HepG2 (cell line): ENCODE data around the gene ZFYVE28. TPM values are rescaled to one million over a fixed set of nuclear protein-coding genes. Genes with fewer than 3 reads are reported as not detected.

ENCODE experiments used
- ATAC-seq: fragments of 200-7000 bp; cut with Tn5 transposase; 3 replicates; pipeline ENCODE4 v1.9.1; 2020; ENCODE audit warnings: mild to moderate bottlenecking, moderate library complexity
- BruUV-seq: library from RNA; stranded (reverse); fragments of 400-500 nt; replicated peaks from 2 replicates; lab custom pipeline; 2021; lab: Mats Ljungman, UMichigan
- CTCF ChIA-PET: fragments of 300-600 bp; formaldehyde crosslinking; extraction: SDS; loops from one replicate; lab custom pipeline; 2021; ENCODE audit warnings: low total read pairs, inconsistent platforms, low intra/inter-chr PET ratio; lab: Yijun Ruan, JAX
- POLR2A ChIA-PET: fragments of 350-600 bp; sonication (Branson Sonifier 250); formaldehyde crosslinking; loops from one replicate; lab custom pipeline; 2020; ENCODE audit warnings: antibody characterized with exemption, inconsistent platforms; lab: Yijun Ruan, JAX
- DNase-seq: peaks from one replicate; pipeline ENCODE4 v3.0.0-alpha.2; 2015; ENCODE audit warnings: low spot score
- FAIRE-seq: peaks from 3 replicates; lab custom pipeline; 2011; peaks lifted over from hg19 to GRCh38; lab: Jason Lieb, UNC
- H2AFZ ChIP-seq: one replicate; pipeline ENCODE4 v1.6.1; 2011; ENCODE audit warnings: low read length, inconsistent platforms
- H3K27ac ChIP-seq: fragments of 300-600 bp; 3 replicates; pipeline ENCODE4 v1.8.0; 2011; ENCODE audit warnings: mixed run types, mild to moderate bottlenecking, mixed read lengths, low read length, inconsistent platforms; ENCODE audit not compliant: insufficient read depth; ENCODE audit errors: extremely low read length
- H3K27me3 ChIP-seq, 2 experiments: fragments of 200-600 bp in 1 of 2; 2 replicates in 1 of 2; 3 replicates in 1 of 2; pipeline versions ENCODE4 v1.6.0 to v1.8.0; 2011; ENCODE audit warnings: low read length in 2 of 2, mild to moderate bottlenecking in 2 of 2, moderate library complexity in 2 of 2, inconsistent platforms in 1 of 2; ENCODE audit not compliant: insufficient read depth in 2 of 2, control insufficient read depth in 1 of 2
- H3K36me3 ChIP-seq, 2 experiments: fragments of 200-600 bp in 1 of 2; replicated peaks in 1 of 2; 2 replicates in 1 of 2; 3 replicates in 1 of 2; pipeline versions ENCODE4 v1.5.1 to v1.8.0; 2011; ENCODE audit warnings: low read length in 2 of 2, inconsistent platforms in 1 of 2; ENCODE audit not compliant: insufficient read depth in 2 of 2, control insufficient read depth in 1 of 2
- H3K4me1 ChIP-seq: 2 replicates; pipeline ENCODE4 v1.5.1; 2012; ENCODE audit warnings: low read length, inconsistent platforms; ENCODE audit not compliant: insufficient read depth
- H3K4me2 ChIP-seq: 2 replicates; pipeline ENCODE4 v1.6.0; 2011; ENCODE audit warnings: low read depth, low read length, inconsistent platforms
- H3K4me3 ChIP-seq, 3 experiments: fragments of 200-600 bp in 1 of 3; sonication (generic), shearing (Covaris generic) in 1 of 3; replicated peaks in 1 of 3; 2 replicates each; pipeline ENCODE4 v1.5.1; 2011 to 2016; ENCODE audit warnings: low read length in 3 of 3, inconsistent platforms in 2 of 3, low read depth in 2 of 3, mild to moderate bottlenecking in 2 of 3, control low read depth in 1 of 3, mixed read lengths in 1 of 3; ENCODE audit not compliant: insufficient read depth in 1 of 3
- H3K79me2 ChIP-seq: one replicate; pipeline ENCODE4 v1.6.1; 2011; ENCODE audit warnings: low read length, inconsistent platforms; ENCODE audit not compliant: insufficient read depth
- H3K9ac ChIP-seq: 2 replicates; pipeline ENCODE4 v1.6.0; 2011; ENCODE audit warnings: mild to moderate bottlenecking, low read depth, low read length, inconsistent platforms; ENCODE audit not compliant: insufficient read depth
- H3K9me3 ChIP-seq: 2 replicates; pipeline ENCODE4 v1.5.1; 2012; ENCODE audit warnings: mild to moderate bottlenecking, low read length
- H4K20me1 ChIP-seq: 2 replicates; pipeline ENCODE4 v1.6.0; 2011; ENCODE audit warnings: inconsistent platforms, mild to moderate bottlenecking, low read length, moderate library complexity; ENCODE audit not compliant: insufficient read depth
- AHDC1 ChIP-seq: sonication (generic); formaldehyde crosslinking; IDR thresholded peaks from 2 replicates; pipeline ENCODE4 v1.5.1; 2020; ENCODE audit warnings: mild to moderate bottlenecking, missing genetic modification reagents, borderline replicate concordance
- ETV5 ChIP-seq: IDR thresholded peaks from 2 replicates; pipeline ENCODE4 v1.6.1; 2018; ENCODE audit warnings: missing biosample characterization, missing genetic modification reagents, inconsistent platforms, borderline replicate concordance
- MIER2 ChIP-seq: IDR thresholded peaks from 2 replicates; pipeline ENCODE4 v1.6.1; 2016; ENCODE audit warnings: missing biosample characterization, missing genetic modification reagents
- MTA3 ChIP-seq: sonication (generic); formaldehyde crosslinking; IDR thresholded peaks from 2 replicates; pipeline ENCODE4 v1.4.0; 2020; ENCODE audit warnings: missing genetic modification reagents
- NONO ChIP-seq, 2 experiments: fragments of 450-650 bp in 1 of 2; sonication (generic) in 1 of 2; formaldehyde crosslinking in 1 of 2; IDR thresholded peaks in 1 of 2; conservative IDR thresholded peaks in 1 of 2; 2 replicates each; pipeline versions ENCODE4 v1.6.1 to v1.8.0; 2017 to 2022; ENCODE audit warnings: mild to moderate bottlenecking in 1 of 2, missing genetic modification reagents in 1 of 2, moderate library complexity in 1 of 2
- YEATS4 ChIP-seq: sonication (generic); formaldehyde crosslinking; IDR thresholded peaks from 2 replicates; pipeline ENCODE4 v1.4.0; 2020; ENCODE audit warnings: missing genetic modification reagents, borderline replicate concordance
- ZNF30 ChIP-seq: sonication (generic); formaldehyde crosslinking; IDR thresholded peaks from 2 replicates; pipeline ENCODE4 v1.5.0; 2020; ENCODE audit warnings: mild to moderate bottlenecking, missing genetic modification reagents
- WGBS: methylation state at CpG from one replicate; pipeline ENCODE4 v1.1.6; 2017; ENCODE audit warnings: low lambda C conversion rate; 5-methylcytosine and 5-hydroxymethylcytosine counted together
- in situ Hi-C: cut with HindIII; loops from 2 replicates; pipeline ENCODE4 v1.10.0; 2017; ENCODE audit warnings: low pct_unique_long_range_greater_than_20kb; ENCODE audit not compliant: extremely low pct_ligation_motif_present
- intact Hi-C: fragments of 100-400 bp; cut with micrococcal nuclease; formaldehyde crosslinking; loops from one replicate; pipeline ENCODE4 v1.10.0; 2022; ENCODE audit not compliant: unreplicated experiment
- polyA plus RNA-seq, 8 experiments: library from polyadenylated mRNA; depleted of rRNA in 3 of 8; stranded (reverse) in 7 of 8; unstranded in 1 of 8; fragments of >200 nt; fragmentation: Illumina TruSeq in 4 of 8; extraction: Trizol in 4 of 8; gene quantifications; 2 replicates each; pipeline versions ENCODE4 v1.2.1 to v1.2.3, GENCODE V29; 2011 to 2016; ENCODE audit warnings: low read depth in 4 of 8, missing spikeins in 1 of 8, mixed read lengths in 1 of 8; ENCODE audit not compliant: insufficient read depth in 1 of 8
- total RNA-seq, 5 experiments: library from RNA; depleted of rRNA; stranded (reverse); fragments of >200 nt; fragmentation: Illumina TruSeq; extraction: Trizol; gene quantifications; 2 replicates each; pipeline ENCODE4 v1.2.3, GENCODE V29; 2016; ENCODE audit warnings: low read depth in 1 of 5
- TF ChIP-seq, protein P1 (sequence below): sonication (generic); formaldehyde crosslinking; IDR thresholded peaks from 2 replicates; pipeline ENCODE4 v1.4.0; 2020; ENCODE audit warnings: missing genetic modification reagents
- TF ChIP-seq, protein P2 (sequence below): sonication (generic); formaldehyde crosslinking; IDR thresholded peaks from 2 replicates; pipeline ENCODE4 v1.4.0; 2020; ENCODE audit warnings: mild to moderate bottlenecking, missing genetic modification reagents

ZFYVE28 gene
- total and polyA plus RNA-seq, 2 of the 13 experiments (the other 11 are each of a cell fraction or from before 2014, with no cell fraction given), result 0.12 to 0.22 TPM

DNA sequence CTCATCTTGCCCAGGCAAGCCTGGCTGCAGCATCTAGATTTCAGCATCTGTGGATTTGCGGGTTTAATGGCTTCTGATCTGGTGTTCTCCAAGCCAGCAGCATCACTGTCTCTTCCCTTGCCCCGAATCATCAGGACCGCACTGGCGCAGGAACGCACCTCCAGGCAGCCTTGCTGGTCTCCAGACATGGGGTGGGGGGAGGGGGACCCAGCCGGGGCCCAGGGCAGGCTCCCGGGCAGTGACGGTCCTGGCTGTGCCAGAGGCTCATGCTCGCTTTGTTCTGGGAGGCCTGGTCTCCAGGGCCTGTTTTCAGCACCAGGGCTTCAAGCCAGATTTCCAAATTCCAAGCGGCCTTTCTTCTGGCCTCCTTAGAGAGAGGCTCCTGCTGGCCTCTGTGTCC lies 5.2 kb upstream of the ZFYVE28 start:
- H3K9me3 ChIP-seq, result no peaks in the 10 kb centered on the region
- ChIA-PET CTCF (no interaction called here), POLR2A (no interaction called here)
- H3K4me3 ChIP-seq, result no peak overlapping the region
- H3K9ac ChIP-seq, result no peak overlapping the region
- FAIRE-seq (no peak), DNase-seq (no peak), ATAC-seq (no peak)
- H3K4me1 ChIP-seq, result peaks cover 22% of the 10 kb centered on the region
- no peaks in the 10 kb centered on the region for H3K79me2 ChIP-seq
- no peak overlapping the region for H3K4me2 ChIP-seq
- intact Hi-C loops, result no loop called here
- peaks cover 3% of the 10 kb centered on the region; the same call in 1 of the 2 replicates for H4K20me1 ChIP-seq
- in situ Hi-C loops, result no loop called here
- no peak overlapping the region for H3K27ac ChIP-seq
- H2AFZ ChIP-seq, result no peak overlapping the region
- no peak for TF ChIP-seq NONO (IDR thresholded peaks at IDR 0.05)
- no peak for TF ChIP-seq NONO (CRISPR knock-in tag; conservative IDR thresholded peaks at IDR 0.05)
- no peak for TF ChIP-seq MIER2
- TF ChIP-seq ETV5 (CRISPR knock-in tag), result no peak
- no peak for TF ChIP-seq AHDC1 (CRISPR knock-in tag)
- TF ChIP-seq, protein P1, sequence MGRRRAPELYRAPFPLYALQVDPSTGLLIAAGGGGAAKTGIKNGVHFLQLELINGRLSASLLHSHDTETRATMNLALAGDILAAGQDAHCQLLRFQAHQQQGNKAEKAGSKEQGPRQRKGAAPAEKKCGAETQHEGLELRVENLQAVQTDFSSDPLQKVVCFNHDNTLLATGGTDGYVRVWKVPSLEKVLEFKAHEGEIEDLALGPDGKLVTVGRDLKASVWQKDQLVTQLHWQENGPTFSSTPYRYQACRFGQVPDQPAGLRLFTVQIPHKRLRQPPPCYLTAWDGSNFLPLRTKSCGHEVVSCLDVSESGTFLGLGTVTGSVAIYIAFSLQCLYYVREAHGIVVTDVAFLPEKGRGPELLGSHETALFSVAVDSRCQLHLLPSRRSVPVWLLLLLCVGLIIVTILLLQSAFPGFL (CRISPR knock-in tag), result no peak
- TF ChIP-seq MTA3 (CRISPR knock-in tag), result no peak
- no peak for TF ChIP-seq YEATS4 (CRISPR knock-in tag)
- no peak for TF ChIP-seq ZNF30 (CRISPR knock-in tag)
- TF ChIP-seq, protein P2, sequence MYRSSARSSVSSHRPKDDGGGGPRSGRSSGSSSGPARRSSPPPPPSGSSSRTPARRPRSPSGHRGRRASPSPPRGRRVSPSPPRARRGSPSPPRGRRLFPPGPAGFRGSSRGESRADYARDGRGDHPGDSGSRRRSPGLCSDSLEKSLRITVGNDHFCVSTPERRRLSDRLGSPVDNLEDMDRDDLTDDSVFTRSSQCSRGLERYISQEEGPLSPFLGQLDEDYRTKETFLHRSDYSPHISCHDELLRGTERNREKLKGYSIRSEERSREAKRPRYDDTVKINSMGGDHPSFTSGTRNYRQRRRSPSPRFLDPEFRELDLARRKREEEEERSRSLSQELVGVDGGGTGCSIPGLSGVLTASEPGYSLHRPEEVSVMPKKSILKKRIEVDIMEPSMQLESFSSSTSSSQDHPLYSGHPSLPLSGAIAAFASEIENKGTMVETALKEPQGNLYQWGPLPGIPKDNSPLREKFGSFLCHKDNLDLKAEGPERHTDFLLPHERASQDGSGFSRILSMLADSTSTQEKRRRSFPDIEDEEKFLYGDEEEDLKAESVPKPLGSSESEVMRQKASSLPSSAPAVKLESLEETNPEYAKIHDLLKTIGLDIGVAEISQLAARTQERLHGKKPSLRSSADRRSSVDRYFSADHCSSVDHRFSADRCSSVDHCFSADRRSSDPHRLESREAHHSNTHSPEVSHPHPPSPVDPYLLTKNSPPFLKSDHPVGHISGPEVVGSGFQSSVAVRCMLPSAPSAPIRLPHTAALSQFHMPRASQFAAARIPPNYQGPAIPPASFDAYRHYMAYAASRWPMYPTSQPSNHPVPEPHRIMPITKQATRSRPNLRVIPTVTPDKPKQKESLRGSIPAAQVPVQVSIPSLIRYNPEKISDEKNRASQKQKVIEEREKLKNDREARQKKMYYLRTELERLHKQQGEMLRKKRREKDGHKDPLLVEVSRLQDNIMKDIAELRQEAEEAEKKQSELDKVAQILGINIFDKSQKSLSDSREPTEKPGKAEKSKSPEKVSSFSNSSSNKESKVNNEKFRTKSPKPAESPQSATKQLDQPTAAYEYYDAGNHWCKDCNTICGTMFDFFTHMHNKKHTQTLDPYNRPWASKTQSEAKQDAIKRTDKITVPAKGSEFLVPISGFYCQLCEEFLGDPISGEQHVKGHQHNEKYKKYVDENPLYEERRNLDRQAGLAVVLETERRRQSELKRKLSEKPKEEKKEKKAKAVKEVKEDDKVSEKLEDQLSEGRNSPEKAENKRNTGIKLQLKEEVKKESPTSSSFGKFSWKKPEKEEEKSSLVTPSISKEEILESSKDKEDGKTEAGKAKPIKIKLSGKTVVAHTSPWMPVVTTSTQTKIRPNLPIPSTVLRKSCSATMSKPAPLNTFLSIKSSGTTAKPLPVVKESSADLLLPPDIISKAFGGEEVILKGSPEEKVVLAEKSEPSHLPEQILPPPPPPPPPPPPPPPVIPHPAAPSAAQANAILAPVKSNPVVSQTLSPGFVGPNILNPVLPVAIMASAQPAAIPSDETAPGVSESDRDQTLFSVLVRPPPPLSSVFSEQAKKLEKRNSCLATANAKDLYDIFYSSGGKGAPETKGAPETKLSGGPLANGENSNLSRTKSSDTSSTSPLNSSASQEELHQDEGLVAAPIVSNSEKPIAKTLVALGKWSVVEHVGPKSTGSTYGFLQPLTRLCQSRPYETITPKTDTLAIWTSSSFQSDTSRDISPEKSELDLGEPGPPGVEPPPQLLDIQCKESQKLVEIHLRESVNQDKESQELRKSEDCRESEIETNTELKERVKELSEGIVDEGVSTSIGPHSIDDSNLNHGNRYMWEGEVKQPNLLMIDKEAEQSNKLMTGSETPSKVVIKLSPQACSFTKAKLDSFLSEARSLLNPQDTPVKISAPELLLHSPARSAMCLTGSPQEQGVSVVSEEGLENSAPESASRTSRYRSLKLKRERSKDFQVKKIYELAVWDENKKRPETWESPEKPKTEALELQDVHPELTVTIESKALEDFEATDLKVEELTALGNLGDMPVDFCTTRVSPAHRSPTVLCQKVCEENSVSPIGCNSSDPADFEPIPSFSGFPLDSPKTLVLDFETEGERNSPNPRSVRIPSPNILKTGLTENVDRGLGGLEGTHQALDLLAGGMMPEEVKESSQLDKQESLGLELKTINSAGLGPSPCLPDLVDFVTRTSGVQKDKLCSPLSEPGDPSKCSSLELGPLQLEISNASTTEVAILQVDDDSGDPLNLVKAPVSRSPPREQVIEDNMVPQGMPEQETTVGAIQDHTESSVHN (CRISPR knock-in tag), result no peak
- no TSS peak for BruUV-seq
- no peaks in the 10 kb centered on the region for H3K36me3 ChIP-seq
- peaks cover 10 to 90% of the 10 kb centered on the region in 2 experiments; a peak in 4 of 5 replicates for H3K27me3 ChIP-seq
- WGBS, result 78% methylated on average over 6 of the region's 10 CpGs
